HG02610 (cell line): ENCODE data around the gene POLR2A.
"Not testable (repeated sequence)": the region's sequence is repeated elsewhere in the genome, so short reads cannot be mapped to it uniquely, and the experiment has no call there.

Experiments used
- ATAC-seq: cut with Tn5 transposase; IDR thresholded peaks from one replicate; pipeline ENCODE4 v1.9.1; 2021; ENCODE audit warnings: mild to moderate bottlenecking, moderate library complexity; ENCODE audit not compliant: unreplicated experiment

The POLR2A gene

GRCh38 chr17:7460850-7461660, 23.1 kb upstream of the POLR2A start:
- no peak for ATAC-seq

DNA sequence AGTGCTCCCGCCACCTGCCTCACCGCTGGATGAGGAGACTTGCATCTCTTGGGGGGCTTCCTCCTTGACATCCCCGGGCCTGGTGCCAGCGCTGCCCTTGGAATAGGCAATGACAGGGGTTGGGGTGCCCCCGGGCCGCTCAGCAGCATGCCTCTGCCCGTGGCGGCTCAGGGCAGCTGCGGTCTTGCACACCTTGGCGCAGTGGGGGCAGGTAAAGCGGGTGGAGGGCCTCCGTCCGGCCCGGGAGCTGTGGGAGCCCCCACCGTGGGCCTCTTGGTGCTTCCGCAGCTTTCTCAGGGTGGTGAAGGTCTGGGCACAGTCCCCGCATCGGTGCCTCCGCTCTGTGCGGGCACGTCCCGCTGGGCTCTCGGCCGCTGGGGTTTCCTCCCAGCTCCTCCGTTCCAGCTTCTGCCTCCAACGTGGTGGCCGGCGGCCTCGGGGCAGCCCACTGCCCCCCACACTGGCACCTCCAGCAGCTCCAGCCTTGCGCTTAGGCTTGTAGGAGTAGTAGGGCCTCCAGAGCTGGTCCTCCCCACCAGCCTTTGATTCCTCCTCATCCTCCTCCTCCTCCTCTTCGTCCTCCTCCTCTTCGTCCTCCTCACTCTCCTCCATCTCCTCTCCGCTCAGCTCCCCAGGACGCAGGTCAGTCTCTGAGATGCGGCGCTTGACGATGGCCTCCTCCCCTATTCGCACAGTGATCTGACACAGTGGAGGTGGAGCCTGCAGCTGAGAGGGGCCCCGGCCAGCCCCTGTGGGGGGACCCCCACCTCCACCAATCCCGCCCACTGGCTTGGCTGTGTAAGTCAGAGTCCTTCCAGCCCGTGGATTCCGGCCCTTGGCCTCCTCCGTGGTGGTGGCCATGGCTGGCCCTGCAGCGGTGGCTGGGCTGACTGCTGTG, 21.4 kb upstream of the POLR2A start:
- no peak for ATAC-seq

- ATAC-seq: no peak
These were observed 20.8 kb upstream of the POLR2A start for GRCh38 chr17:7463372-7463846.

DNA sequence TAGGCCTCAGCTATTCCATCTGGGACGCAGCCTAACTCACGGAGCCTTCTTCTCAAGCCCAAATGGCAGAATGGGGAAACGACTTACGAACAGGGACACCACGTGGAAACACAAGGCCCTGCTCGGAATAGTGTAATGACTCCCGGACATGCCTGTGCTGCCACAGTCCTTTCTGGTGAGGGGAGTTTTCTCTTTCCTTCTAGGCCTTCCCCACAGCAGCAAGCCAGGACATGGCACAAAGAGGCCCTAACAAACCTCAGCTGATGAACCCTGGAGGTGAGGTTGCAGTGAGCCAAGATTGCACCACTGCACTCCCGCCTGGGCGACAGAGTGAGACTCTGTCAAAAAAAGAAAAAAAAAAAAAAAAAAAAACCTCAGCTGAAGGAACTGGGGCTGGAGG, 20.1 kb upstream of the POLR2A start:
- ATAC-seq: no peak

DNA sequence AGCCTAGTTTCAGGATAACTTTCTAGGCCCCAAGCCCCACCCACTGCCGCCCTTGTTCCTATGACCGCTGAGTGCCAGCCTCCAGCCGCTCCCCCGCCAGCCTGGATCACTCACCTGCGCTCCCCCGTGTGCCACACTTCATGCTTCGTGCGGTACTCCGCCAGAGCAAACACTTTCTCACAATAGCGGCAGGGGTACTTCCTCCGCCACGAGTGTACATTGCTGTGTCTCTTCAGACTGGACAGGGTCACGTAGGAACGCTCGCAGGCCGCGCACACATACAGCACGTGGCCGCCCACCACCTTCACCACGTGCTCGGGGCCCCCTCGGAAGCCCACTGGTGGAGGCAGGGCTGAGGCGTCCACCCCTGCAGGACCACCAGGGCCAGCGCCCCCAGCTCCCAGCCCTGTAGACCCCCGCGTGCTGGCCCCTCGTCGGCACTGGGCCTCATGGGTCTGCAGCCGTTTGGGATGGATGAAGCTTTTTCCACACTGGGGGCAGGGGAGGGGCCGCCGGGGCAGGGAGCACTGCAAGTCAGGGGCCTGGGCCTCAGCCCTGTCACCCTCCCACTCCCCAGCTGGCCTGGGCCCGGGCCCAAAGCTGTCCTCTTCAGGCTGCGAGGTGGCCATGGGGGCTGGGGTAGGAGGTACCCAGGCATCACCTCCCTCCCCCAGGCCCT, 18.4 kb upstream of the POLR2A start:
- no peak for ATAC-seq

- no peak for ATAC-seq
These were observed 17.9 kb upstream of the POLR2A start for GRCh38 chr17:7466318-7466638.

DNA sequence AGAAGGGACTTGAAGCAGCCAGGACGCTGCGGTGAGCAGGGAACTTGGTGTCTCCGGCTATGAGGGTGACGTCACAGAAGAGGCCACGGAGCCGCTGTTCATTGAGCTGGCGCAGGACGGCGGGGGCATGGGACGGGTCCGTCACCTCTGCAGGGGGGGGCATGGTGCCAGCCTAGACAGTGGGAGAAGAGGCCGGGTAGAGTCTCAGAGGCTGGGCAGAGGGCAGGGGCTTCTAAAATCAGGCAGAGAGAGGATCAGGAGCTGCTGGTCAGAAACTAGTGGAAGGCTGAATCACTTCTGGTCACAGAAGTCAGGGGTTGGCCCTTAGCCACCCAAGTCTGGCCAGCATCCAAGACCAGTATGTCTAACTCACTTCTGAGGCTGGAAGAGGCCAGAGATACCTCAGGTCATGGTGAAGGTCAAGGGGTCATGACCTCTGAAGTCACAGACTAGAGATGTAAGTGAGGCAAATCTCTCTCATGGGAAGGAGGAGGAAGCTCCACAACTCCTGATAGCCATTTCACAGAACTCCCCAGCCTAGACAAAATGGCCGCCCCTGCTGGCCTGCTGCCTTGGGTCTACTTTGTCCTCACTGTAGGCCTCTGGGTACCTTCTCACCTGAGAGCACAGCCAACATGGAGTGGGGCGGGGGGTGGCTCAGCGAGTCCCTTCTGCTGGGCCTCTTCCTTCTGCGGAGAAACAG, 17.4 kb upstream of the POLR2A start:
- ATAC-seq: no peak

DNA sequence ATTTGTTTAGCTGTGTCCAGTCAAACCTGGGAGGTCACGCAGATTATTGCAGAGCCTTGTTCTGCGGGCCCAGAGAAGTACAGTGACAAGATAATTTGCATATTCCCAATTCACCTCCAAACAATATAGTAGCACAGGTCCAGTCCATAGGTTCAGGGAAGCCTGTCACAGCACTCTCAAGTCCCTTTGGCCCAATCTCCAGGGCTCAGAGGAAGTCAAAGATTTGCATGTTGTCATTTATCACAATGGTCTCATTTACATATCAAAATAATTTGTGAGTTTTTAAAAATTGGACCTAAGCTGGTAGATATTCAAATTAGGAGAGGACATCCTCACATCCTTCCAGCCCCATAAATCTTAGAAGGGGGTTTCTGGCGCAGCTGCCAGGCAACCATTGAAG, 16.7 kb upstream of the POLR2A start:
- no peak for ATAC-seq

DNA sequence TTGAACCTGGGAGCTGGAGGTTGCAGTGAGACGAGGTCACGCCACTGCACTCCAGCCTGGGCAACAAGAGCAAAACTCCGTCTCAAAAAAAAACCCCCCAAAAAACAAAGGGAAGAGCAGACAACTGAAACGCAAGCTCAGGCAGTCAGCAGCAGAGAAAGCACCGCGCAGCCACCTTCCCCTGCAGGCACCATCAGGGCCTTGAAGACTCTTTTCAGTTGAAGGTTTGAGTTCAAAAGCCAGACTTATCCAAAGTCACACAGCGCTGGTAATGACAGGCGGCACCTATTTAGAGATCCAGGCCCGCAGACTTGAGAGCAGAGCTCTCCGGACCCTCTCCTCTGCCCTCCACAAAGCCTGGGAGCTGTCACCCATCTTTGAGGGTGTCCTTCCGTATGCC, 15.9 kb upstream of the POLR2A start:
- ATAC-seq: no peak

- ATAC-seq: no peak
These were observed 15.3 kb upstream of the POLR2A start for GRCh38 chr17:7468804-7469389.

DNA sequence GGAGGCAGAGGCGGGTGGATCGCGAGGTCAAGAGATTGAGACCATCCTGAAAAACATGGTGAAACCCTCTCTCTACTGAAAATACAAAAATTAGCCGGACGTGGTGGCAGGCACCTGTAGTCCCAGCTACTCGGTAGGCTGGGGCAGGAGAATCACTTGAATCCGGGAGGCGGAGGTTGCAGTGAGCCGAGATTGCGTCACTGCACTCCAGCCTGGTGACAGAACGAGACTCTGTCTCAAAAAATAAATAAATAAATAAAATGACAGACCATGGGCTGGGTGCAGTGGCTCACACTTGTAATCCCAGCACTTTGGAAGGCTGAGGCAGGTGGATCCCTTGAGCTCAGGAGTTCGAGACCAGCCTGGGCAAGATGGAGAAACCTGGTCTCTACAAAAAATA, 14.3 kb upstream of the POLR2A start:
- not testable (repeated sequence) for ATAC-seq

DNA sequence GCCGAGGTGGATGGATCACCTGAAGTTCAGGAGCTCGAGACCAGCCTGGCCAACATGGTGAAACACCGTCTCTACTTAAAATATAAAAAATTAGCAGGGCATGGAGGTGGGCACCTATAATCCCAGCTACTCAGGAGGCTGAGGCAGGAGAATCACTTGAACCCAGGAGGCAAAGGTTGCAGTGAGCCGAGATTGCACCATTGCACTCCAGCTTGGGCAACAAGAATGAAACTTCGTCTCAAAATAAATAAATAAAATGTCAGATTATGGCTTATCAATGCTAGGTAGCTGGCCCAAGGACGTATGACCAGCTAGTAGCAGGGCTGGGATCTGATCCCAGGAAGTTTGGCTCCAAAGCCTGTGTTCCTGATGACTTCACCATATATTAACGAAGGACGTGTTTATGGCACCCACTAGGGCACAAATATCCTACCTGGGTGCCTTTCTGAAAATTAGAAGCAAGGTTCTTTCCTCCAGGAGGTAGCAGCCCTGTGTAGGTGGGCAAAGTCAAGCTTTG, 13.7 kb upstream of the POLR2A start:
- ATAC-seq: not testable (repeated sequence)

DNA sequence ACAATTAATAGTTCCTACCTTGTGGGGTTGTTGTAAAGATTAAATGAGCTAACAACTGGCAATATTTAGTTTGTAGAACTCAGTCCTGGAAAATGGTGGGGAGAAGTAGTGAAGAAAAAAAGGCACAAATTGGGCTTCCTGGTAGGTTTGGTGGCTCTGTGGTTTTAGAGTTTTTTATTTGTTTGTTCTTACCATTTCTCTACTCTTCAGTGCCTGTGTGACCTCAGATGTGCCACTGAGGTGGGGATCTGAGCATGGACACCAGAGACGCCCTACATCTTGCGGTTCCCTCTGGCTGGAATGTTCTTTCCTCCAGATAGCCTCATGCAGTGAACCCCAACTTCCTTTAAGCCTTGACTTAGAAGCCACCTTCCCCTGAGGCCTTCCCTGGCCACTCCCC, 12.4 kb upstream of the POLR2A start:
- ATAC-seq: no peak

GRCh38 chr17:7474767-7475166, 9.4 kb upstream of the POLR2A start:
- ATAC-seq: not testable (repeated sequence)

DNA sequence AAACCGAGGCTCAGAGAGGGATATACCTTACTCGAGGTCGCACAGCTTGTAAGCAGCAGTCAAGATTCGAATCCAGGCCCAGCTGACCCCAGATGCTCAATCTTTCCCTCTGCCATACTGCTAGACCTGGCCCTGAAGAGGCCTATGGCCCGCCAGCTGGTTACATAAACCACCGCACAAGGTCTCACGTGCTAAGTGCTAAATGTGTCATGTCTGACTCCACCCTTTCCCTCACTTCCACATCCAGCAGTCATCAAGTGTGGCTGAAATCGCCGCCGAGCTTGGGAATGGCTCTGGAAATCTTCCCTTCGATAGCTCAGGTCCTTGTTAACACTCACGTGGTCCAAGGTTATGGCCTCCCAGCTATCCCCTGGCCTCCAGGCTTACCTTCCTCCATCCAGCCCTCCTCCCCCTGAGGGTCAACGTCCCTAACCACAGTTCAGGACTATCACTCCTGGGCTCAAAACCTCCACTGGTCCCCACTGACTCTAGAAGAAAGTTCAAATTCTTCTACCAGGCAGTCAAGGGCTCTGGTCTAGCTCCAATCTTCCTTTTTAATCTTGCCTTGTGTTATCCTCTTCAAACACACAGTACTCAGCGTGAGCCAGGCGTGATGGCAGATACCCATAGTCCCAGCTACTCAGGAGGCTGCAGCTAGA, 8.3 kb upstream of the POLR2A start:
- no peak for ATAC-seq

DNA sequence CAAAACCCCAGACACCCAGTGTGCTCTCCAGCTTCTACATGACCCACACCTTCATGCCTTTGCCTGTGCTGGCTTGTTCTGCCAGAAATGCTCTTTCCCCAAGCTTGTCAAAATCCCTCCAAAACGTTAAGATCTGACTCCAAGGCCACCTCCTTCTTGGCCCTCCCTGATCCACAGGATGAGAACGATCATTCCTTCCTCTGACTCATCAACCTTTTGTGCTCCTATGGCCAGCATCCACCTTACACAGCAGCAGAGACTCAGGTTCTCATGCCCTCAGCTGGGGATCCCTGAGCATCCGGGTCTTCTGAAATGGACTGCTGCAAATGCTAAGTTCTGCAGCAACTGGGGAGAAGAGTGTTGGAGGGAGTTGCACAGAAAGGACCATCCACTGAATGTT, 7.7 kb upstream of the POLR2A start:
- ATAC-seq: no peak

DNA sequence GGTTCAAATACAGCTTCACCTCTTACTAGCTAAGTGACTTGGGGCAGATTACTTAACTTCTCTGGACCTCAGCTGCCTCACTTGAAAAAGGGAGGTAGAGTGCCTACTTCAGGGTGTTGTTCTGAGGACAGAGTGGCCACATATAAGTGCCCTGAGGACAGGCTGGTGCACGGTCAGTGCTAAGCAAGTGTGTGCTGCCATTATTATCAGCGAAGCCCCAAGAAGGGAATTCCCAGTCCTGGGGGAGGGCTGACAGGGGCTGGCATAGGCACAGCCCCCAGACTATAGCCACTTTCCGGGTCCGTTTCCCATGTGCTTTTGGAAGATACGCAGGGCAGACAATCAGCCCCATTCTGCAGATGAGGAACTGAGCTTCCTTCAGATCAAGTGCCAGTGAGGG, 7.2 kb upstream of the POLR2A start:
- ATAC-seq: no peak

- no peak for ATAC-seq
These were observed 6.5 kb upstream of the POLR2A start for GRCh38 chr17:7477392-7478275.
